H1 (cell line): ENCODE measurements around the gene ARNT2. TPM values are rescaled to one million over a fixed set of nuclear protein-coding genes. Genes with fewer than 3 reads are reported as not detected.

Experiments
- CTCF ChIA-PET: fragments of 300-600 bp; sonication (Branson Sonifier 250); formaldehyde crosslinking; loops from one replicate; lab custom pipeline; 2021; ENCODE audit not compliant: partially characterized antibody; lab: Charles Lee
- POLR2A ChIA-PET: fragments of 300-600 bp; sonication (Branson Sonifier 250); formaldehyde crosslinking; loops from one replicate; lab custom pipeline; 2021; ENCODE audit warnings: inconsistent platforms; ENCODE audit not compliant: partially characterized antibody; lab: Charles Lee
- DNase-seq, 2 experiments: peaks; one replicate each; pipeline versions ENCODE4 v3.0.0 to v3.0.0-alpha.2; 2010 to 2022; ENCODE audit warnings: low spot score in 2 of 2, low read depth in 1 of 2, mixed read lengths in 1 of 2
- FAIRE-seq: peaks from 2 replicates; lab custom pipeline; 2011; peaks lifted over from hg19 to GRCh38; lab: Jason Lieb, UNC
- H2AFZ ChIP-seq: 2 replicates; pipeline ENCODE4 v1.8.1; 2012; ENCODE audit warnings: low read length, inconsistent platforms
- H2AK5ac ChIP-seq: 2 replicates; pipeline ENCODE4 v1.6.1; 2013; ENCODE audit warnings: low read depth, low read length
- H2BK120ac ChIP-seq: replicated peaks from 2 replicates; pipeline ENCODE3; 2013; ENCODE audit warnings: low read depth, low read length, inconsistent platforms
- H2BK12ac ChIP-seq: 2 replicates; pipeline ENCODE4 v1.6.1; 2013; ENCODE audit warnings: low read depth, low read length
- H2BK15ac ChIP-seq: 2 replicates; pipeline ENCODE4 v1.6.1; 2013; ENCODE audit warnings: low read length
- H2BK20ac ChIP-seq: 2 replicates; pipeline ENCODE4 v1.6.1; 2013; ENCODE audit warnings: low read length
- H2BK5ac ChIP-seq: 2 replicates; pipeline ENCODE4 v1.6.1; 2013; ENCODE audit warnings: low read depth, low read length
- H3K14ac ChIP-seq: 2 replicates; pipeline ENCODE4 v1.6.1; 2013; ENCODE audit warnings: inconsistent platforms; ENCODE audit not compliant: insufficient read length
- H3K18ac ChIP-seq: 2 replicates; pipeline ENCODE4 v1.6.1; 2013; ENCODE audit warnings: low read length; ENCODE audit errors: extremely low read depth
- H3K23ac ChIP-seq: 2 replicates; pipeline ENCODE4 v1.6.1; 2013; ENCODE audit warnings: inconsistent platforms; ENCODE audit not compliant: insufficient read length
- H3K23me2 ChIP-seq: 2 replicates; pipeline ENCODE4 v1.6.1; 2013; ENCODE audit warnings: low read depth, low read length
- H3K27ac ChIP-seq: 2 replicates; pipeline ENCODE4 v1.6.1; 2011; ENCODE audit warnings: low read depth, low read length, inconsistent platforms
- H3K27me3 ChIP-seq, 4 experiments: replicated peaks in 1 of 4; 1 replicate in 1 of 4; 2 replicates in 3 of 4; pipeline versions ENCODE4 v1.6.1 to v1.8.1; 2011 to 2013; ENCODE audit warnings: low read length in 3 of 4, mild to moderate bottlenecking in 3 of 4, inconsistent platforms in 2 of 4, mixed read lengths in 2 of 4, moderate library complexity in 1 of 4; ENCODE audit not compliant: control insufficient read depth in 3 of 4, insufficient read depth in 3 of 4; ENCODE audit errors: extremely low read depth in 1 of 4
- H3K36me3 ChIP-seq, 4 experiments: 2 replicates each; pipeline versions ENCODE4 v1.6.1 to v1.8.1; 2011 to 2013; ENCODE audit warnings: mild to moderate bottlenecking in 4 of 4, low read length in 3 of 4, moderate library complexity in 2 of 4, control low read depth in 1 of 4, inconsistent platforms in 1 of 4; ENCODE audit not compliant: insufficient read depth in 4 of 4, control insufficient read depth in 2 of 4
- H3K4ac ChIP-seq: replicated peaks from 2 replicates; pipeline ENCODE3; 2013; ENCODE audit warnings: low read length, low read depth, mixed read lengths, inconsistent platforms; ENCODE audit not compliant: insufficient read length
- H3K4me1 ChIP-seq, 4 experiments: replicated peaks in 1 of 4; 1 replicate in 1 of 4; 2 replicates in 3 of 4; pipeline versions ENCODE4 v1.6.1 to v1.8.1; 2011 to 2013; ENCODE audit warnings: low read length in 3 of 4, inconsistent platforms in 2 of 4, mixed read lengths in 1 of 4; ENCODE audit not compliant: insufficient read depth in 4 of 4, control insufficient read depth in 3 of 4
- H3K4me2 ChIP-seq, 2 experiments: 2 replicates each; pipeline versions ENCODE4 v1.6.1 to v1.8.1; 2011 to 2013; ENCODE audit warnings: low read depth in 2 of 2, low read length in 2 of 2, control low read depth in 1 of 2, inconsistent platforms in 1 of 2, mild to moderate bottlenecking in 1 of 2; ENCODE audit not compliant: insufficient read depth in 1 of 2
- H3K4me3 ChIP-seq, 4 experiments: fragments of 200-600, 300-600 bp in 1 of 4; sonication (generic), shearing (Covaris generic), sonication (Bioruptor Twin) in 1 of 4; 2 replicates each; pipeline versions ENCODE4 v1.5.1 to v1.8.1; 2011 to 2016; ENCODE audit warnings: low read length in 4 of 4, low read depth in 3 of 4, control low read depth in 2 of 4, inconsistent platforms in 2 of 4, mild to moderate bottlenecking in 2 of 4, mixed read lengths in 1 of 4, moderate library complexity in 1 of 4; ENCODE audit not compliant: insufficient read depth in 2 of 4; ENCODE audit errors: extremely low read depth in 1 of 4
- H3K56ac ChIP-seq: replicated peaks from 2 replicates; pipeline ENCODE3; 2013; ENCODE audit warnings: low read depth, mild to moderate bottlenecking, mixed read lengths, low read length, inconsistent platforms; ENCODE audit not compliant: insufficient read length
- H3K79me1 ChIP-seq: 2 replicates; pipeline ENCODE4 v1.6.1; 2013; ENCODE audit warnings: low read depth, low read length, control low read depth
- H3K79me2 ChIP-seq, 2 experiments: 2 replicates each; pipeline versions ENCODE4 v1.6.1 to v1.8.1; 2012 to 2013; ENCODE audit warnings: low read length in 2 of 2, mild to moderate bottlenecking in 2 of 2, inconsistent platforms in 1 of 2; ENCODE audit not compliant: insufficient read depth in 2 of 2, control insufficient read depth in 1 of 2
- H3K9ac ChIP-seq, 4 experiments: replicated peaks in 1 of 4; 1 replicate in 1 of 4; 2 replicates in 3 of 4; pipeline versions ENCODE4 v1.6.1 to v1.8.1; 2011 to 2013; ENCODE audit warnings: low read depth in 3 of 4, low read length in 3 of 4, control low read depth in 2 of 4, mild to moderate bottlenecking in 2 of 4, moderate library complexity in 2 of 4, inconsistent platforms in 1 of 4; ENCODE audit errors: extremely low read depth in 1 of 4
- H3K9me3 ChIP-seq, 2 experiments: 2 replicates each; pipeline versions ENCODE4 v1.6.1 to v1.8.1; 2012 to 2013; ENCODE audit warnings: mild to moderate bottlenecking in 2 of 2, moderate library complexity in 2 of 2, control low read depth in 1 of 2, inconsistent platforms in 1 of 2, low read depth in 1 of 2, low read length in 1 of 2, mixed read lengths in 1 of 2; ENCODE audit not compliant: insufficient read depth in 2 of 2
- H4K20me1 ChIP-seq, 2 experiments: replicated peaks in 1 of 2; 2 replicates each; pipeline versions ENCODE3 to v1.8.1; 2011 to 2013; ENCODE audit warnings: inconsistent platforms in 2 of 2, low read length in 2 of 2, mild to moderate bottlenecking in 1 of 2; ENCODE audit not compliant: insufficient read depth in 2 of 2, control insufficient read depth in 1 of 2
- H4K5ac ChIP-seq: 2 replicates; pipeline ENCODE4 v1.6.1; 2013; ENCODE audit warnings: low read length, low read depth, mixed read lengths, inconsistent platforms; ENCODE audit not compliant: insufficient read length
- H4K8ac ChIP-seq: 2 replicates; pipeline ENCODE4 v1.8.0; 2013; ENCODE audit warnings: mild to moderate bottlenecking, moderate library complexity, low read length, inconsistent platforms; ENCODE audit not compliant: insufficient read depth; ENCODE audit errors: extremely low read depth
- H4K91ac ChIP-seq: replicated peaks from 2 replicates; pipeline ENCODE3; 2013; ENCODE audit warnings: low read length, mixed read lengths, inconsistent platforms; ENCODE audit not compliant: insufficient read length
- NANOG ChIP-seq: IDR thresholded peaks from 2 replicates; pipeline ENCODE4 v1.6.1; 2011; ENCODE audit warnings: low read length, low read depth, mild to moderate bottlenecking, inconsistent platforms; ENCODE audit not compliant: insufficient read depth, poor library complexity, severe bottlenecking
- POLR2A ChIP-seq, 2 experiments: IDR thresholded peaks; 1 replicate in 1 of 2; 2 replicates in 1 of 2; pipeline ENCODE4 v1.6.1; 2011; ENCODE audit warnings: low read depth in 2 of 2, low read length in 2 of 2, mild to moderate bottlenecking in 2 of 2; ENCODE audit errors: control extremely low read depth in 1 of 2
- WGBS, 2 experiments: shearing (Covaris generic) in 1 of 2; methylation state at CpG; one replicate each; pipeline versions ENCODE4 v1.1.6 to v1.1.7; 2013 to 2015; ENCODE audit warnings: low lambda C conversion rate in 2 of 2, mixed read lengths in 2 of 2, inconsistent platforms in 1 of 2, low coverage in 1 of 2, missing lambda C conversion rate in 1 of 2; ENCODE audit not compliant: insufficient replicate concordance in 2 of 2, insufficient coverage in 1 of 2, insufficient read length in 1 of 2; ENCODE audit errors: extremely low coverage in 1 of 2, missing lambda C conversion rate in 1 of 2; 5-methylcytosine and 5-hydroxymethylcytosine counted together
- polyA plus RNA-seq, 7 experiments: library from polyadenylated mRNA; depleted of rRNA in 3 of 7; stranded (reverse) in 5 of 7; unstranded in 2 of 7; fragments of >200 nt in 5 of 7; fragments of 200-250 nt in 2 of 7; gene quantifications; 1 replicate in 5 of 7; 2 replicates in 1 of 7; 4 replicates in 1 of 7; pipeline versions ENCODE4 v1.2.1 to v1.2.3, GENCODE V29; 2011 to 2013; ENCODE audit warnings: missing spikeins in 2 of 7, mixed read lengths in 2 of 7
- total RNA-seq: library from RNA; stranded (reverse); fragmentation: NEBNext Ultra II Directional; extraction: Animal tissue kit (Norgen Biotek cat#: 25700); gene quantifications from 2 replicates; pipeline ENCODE4 v1.2.1, GENCODE V29; 2021

The ARNT2 gene
- total and polyA plus RNA-seq, 2 of the 8 experiments (the other 6 are each of a cell fraction or from before 2014, with no cell fraction given) = 9.5 to 14.6 TPM

DNA sequence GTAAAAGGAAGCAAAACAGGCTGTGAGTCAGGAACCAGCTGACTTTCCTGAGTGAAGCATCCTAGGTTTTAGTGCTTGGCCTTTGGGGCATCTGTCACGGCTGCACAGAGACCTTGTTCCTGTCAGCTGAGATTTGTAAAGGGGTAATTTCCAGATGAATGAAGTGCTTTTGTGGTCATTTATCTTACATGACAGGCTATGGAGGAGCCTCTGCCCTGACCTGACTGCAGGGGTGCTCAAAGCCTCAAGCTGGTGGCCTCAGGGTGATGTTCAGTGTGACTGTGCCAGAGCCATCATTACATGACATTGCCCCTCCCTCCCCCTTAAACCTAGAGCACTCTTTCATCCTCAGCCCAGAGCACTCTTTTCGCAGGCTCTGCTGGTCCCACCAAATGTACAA lies 132.5 kb downstream of the ARNT2 start:
- WGBS, 2 experiments = 91% methylated on average over 2 of the region's 2 CpGs; no CpG with 5 or more reads in 1 of the 2 experiments
- Histone ChIP-seq H3K23me2 (no peaks in the 10 kb centered on the region), H3K4ac (no peak overlapping the region), H3K79me1 (no peaks in the 10 kb centered on the region), H3K27me3 (no peaks in the 10 kb centered on the region), H2BK12ac (peak overlapping the region; percentile 29; the same call in 1 of the 2 replicates), H4K20me1 (no peaks in the 10 kb centered on the region), H3K56ac (no peak overlapping the region), H3K18ac (peak overlapping the region; percentile 9; the same call in 1 of the 2 replicates), H3K79me2 (no peaks in the 10 kb centered on the region), H2AFZ (no peak overlapping the region), H3K36me3 (peaks cover 0 to 3% (median 0%) of the 10 kb centered on the region in 4 experiments; a peak in 2 of 8 replicates), H4K8ac (no peak overlapping the region), H3K4me2 (no peak overlapping the region), H4K5ac (no peak overlapping the region), H2BK15ac (0 out of 2 replicates have a peak overlapping the region, but pooled peaks have one; percentile 51), H3K4me1 (peaks cover 0 to 11% (median 4%) of the 10 kb centered on the region in 4 experiments; a peak in 3 of 7 replicates), H2BK20ac (peak overlapping the region; percentile 63), H2BK5ac (0 out of 2 replicates have a peak overlapping the region, but pooled peaks have one; percentile 15), H3K9ac (no peak overlapping the region), H3K9me3 (peaks cover 11 to 12% of the 10 kb centered on the region in 2 experiments; a peak in 3 of 4 replicates), H2AK5ac (peak overlapping the region; percentile 18; the same call in 1 of the 2 replicates), H3K4me3 (no peak overlapping the region), H4K91ac (no peak overlapping the region), H3K23ac (no peak overlapping the region), H2BK120ac (no peak overlapping the region), H3K14ac (no peak overlapping the region), H3K27ac (no peak overlapping the region)
- DNase-seq (no peak), FAIRE-seq (no peak)
- ChIA-PET CTCF (interaction anchor here (0.6 to 1.7 kb wide), 4 partner anchors 31 to 386 kb away, joined by 3 to 8 read pairs (median 4); partner anchors contain the start of gene CEMIP), POLR2A (no interaction called here)
- TF ChIP-seq POLR2A (IDR thresholded peaks at IDR 0.05; ENCODE audit: control extremely low read depth in 1 of 2, low read depth in 2 of 2, low read length in 2 of 2) (no peak), NANOG (no peak)
